B cell (primary cell): ENCODE data around the gene AIRE. TPM values are rescaled to one million over a fixed set of nuclear protein-coding genes. Genes with fewer than 3 reads are reported as not detected.

Experiments
- ATAC-seq: fragments of 200-7000 bp; cut with Tn5 transposase; one replicate; pipeline ENCODE4 v1.10.0; 2021; ENCODE audit warnings: low read depth, mild to moderate bottlenecking, moderate number of reproducible peaks, moderate library complexity
- CTCF ChIA-PET: fragments of 350-600 bp; sonication (Branson Sonifier 250); formaldehyde crosslinking; loops from one replicate; lab custom pipeline; 2021; ENCODE audit warnings: antibody characterized with exemption, inconsistent platforms; lab: Charles Lee
- POLR2A ChIA-PET: fragments of 350-600 bp; sonication (Branson Sonifier 250); formaldehyde crosslinking; loops from one replicate; lab custom pipeline; 2021; ENCODE audit warnings: antibody characterized with exemption; lab: Charles Lee
- DNase-seq: peaks from one replicate; pipeline ENCODE4 v3.0.0; 2013
- H2AFZ ChIP-seq: 2 replicates; pipeline ENCODE4 v1.6.1; 2012; ENCODE audit warnings: mild to moderate bottlenecking, low read depth, low read length; ENCODE audit not compliant: insufficient read depth, poor library complexity, severe bottlenecking
- H3K27ac ChIP-seq, 2 donors: 1 replicate in 1 of 2; 2 replicates in 1 of 2; pipeline ENCODE4 v1.5.1; 2012 to 2013; ENCODE audit warnings: low read length in 2 of 2, mild to moderate bottlenecking in 2 of 2, moderate library complexity in 1 of 2
- H3K27me3 ChIP-seq, 4 experiments: fragments of 200-600 bp in 1 of 4; sonication (generic) in 1 of 4; replicated peaks in 1 of 4; 1 replicate in 2 of 4; 2 replicates in 2 of 4; pipeline versions ENCODE4 v1.6.1 to v1.7.0; 2013 to 2016; ENCODE audit warnings: low read length in 3 of 4, mild to moderate bottlenecking in 2 of 4, mixed read lengths in 1 of 4, moderate library complexity in 1 of 4; ENCODE audit not compliant: insufficient read depth in 4 of 4, control insufficient read depth in 3 of 4; ENCODE audit errors: control extremely low read depth in 1 of 4
- H3K36me3 ChIP-seq, 2 experiments: replicated peaks in 1 of 2; 1 replicate in 1 of 2; 2 replicates in 1 of 2; pipeline versions ENCODE4 v1.6.1 to v1.7.1; 2013; ENCODE audit warnings: low read length in 1 of 2; ENCODE audit not compliant: insufficient read depth in 2 of 2, control insufficient read depth in 1 of 2; ENCODE audit errors: control extremely low read depth in 1 of 2, extremely low read depth in 1 of 2
- H3K4me1 ChIP-seq, 2 donors: fragments of 200-600 bp in 1 of 2; sonication (generic) in 1 of 2; 1 replicate in 1 of 2; 2 replicates in 1 of 2; pipeline versions ENCODE4 v1.5.1 to v1.6.1; 2013 to 2017; ENCODE audit warnings: low read length in 2 of 2; ENCODE audit not compliant: control insufficient read depth in 2 of 2, insufficient read depth in 2 of 2
- H3K4me2 ChIP-seq: replicated peaks from 2 replicates; pipeline ENCODE3; 2012; ENCODE audit warnings: mild to moderate bottlenecking, low read depth, low read length; ENCODE audit not compliant: poor library complexity, severe bottlenecking
- H3K4me3 ChIP-seq, 5 experiments: fragments of 200-600 bp in 1 of 5; sonication (generic) in 1 of 5; 1 replicate in 3 of 5; 2 replicates in 2 of 5; pipeline versions ENCODE4 v1.5.1 to v1.7.0; 2011 to 2016; ENCODE audit warnings: low read length in 4 of 5, mild to moderate bottlenecking in 4 of 5, low read depth in 2 of 5, control low read depth in 1 of 5, moderate library complexity in 1 of 5; ENCODE audit not compliant: insufficient read depth in 1 of 5; ENCODE audit errors: control extremely low read depth in 1 of 5, extremely low read depth in 1 of 5
- H3K79me2 ChIP-seq: fragments of 200-600 bp; sonication (generic); one replicate; pipeline ENCODE4 v1.6.0; 2016; ENCODE audit warnings: low read length; ENCODE audit not compliant: control insufficient read depth, insufficient read depth
- H3K9ac ChIP-seq: fragments of 200-600 bp; sonication (generic); 2 replicates; pipeline ENCODE4 v1.6.1; 2017; ENCODE audit warnings: mild to moderate bottlenecking, low read length, moderate library complexity
- H3K9me3 ChIP-seq, 3 donors: one replicate each; pipeline versions ENCODE4 v1.6.1 to v1.7.1; 2013; ENCODE audit warnings: low read length in 2 of 3; ENCODE audit not compliant: control insufficient read depth in 2 of 3, insufficient read depth in 1 of 3; ENCODE audit errors: control extremely low read depth in 1 of 3
- H4K20me1 ChIP-seq: 2 replicates; pipeline ENCODE4 v1.6.0; 2012; ENCODE audit warnings: mild to moderate bottlenecking, low read length; ENCODE audit not compliant: insufficient read depth, control insufficient read depth, poor library complexity, severe bottlenecking
- H3K27ac Mint-ChIP-seq: one replicate; pipeline ENCODE4 v1.8.0; 2021; ENCODE audit warnings: mixed read lengths
- H3K27me3 Mint-ChIP-seq: one replicate; pipeline ENCODE4 v1.8.0; 2021; ENCODE audit warnings: mixed read lengths
- H3K4me1 Mint-ChIP-seq: one replicate; pipeline ENCODE4 v1.8.0; 2021; ENCODE audit warnings: mixed read lengths
- H3K4me3 Mint-ChIP-seq: one replicate; pipeline ENCODE4 v1.8.0; 2021; ENCODE audit warnings: mixed read lengths
- H3K9me3 Mint-ChIP-seq: one replicate; pipeline ENCODE4 v1.8.0; 2022; ENCODE audit warnings: mixed read lengths; ENCODE audit not compliant: insufficient read depth
- EZH2 ChIP-seq: IDR thresholded peaks from 2 replicates; pipeline ENCODE4 v1.6.1; 2012; ENCODE audit warnings: borderline replicate concordance, low read depth, mild to moderate bottlenecking, moderate library complexity, low read length; ENCODE audit not compliant: insufficient read depth, poor library complexity, severe bottlenecking
- WGBS: methylation state at CpG from one replicate; pipeline ENCODE4 v1.1.5; 2013; ENCODE audit warnings: missing lambda C conversion rate; ENCODE audit not compliant: insufficient coverage; 5-methylcytosine and 5-hydroxymethylcytosine counted together
- intact Hi-C: fragments of 100-400 bp; cut with micrococcal nuclease; formaldehyde crosslinking; loops from one replicate; pipeline ENCODE4 v1.10.0; 2022
- polyA plus RNA-seq: library from polyadenylated mRNA; depleted of rRNA; stranded (reverse); fragments of >200 nt; gene quantifications from 2 replicates; pipeline ENCODE4 v1.2.3, GENCODE V29; 2012
- total RNA-seq, 2 donors: library from RNA; stranded (reverse); fragments of 120-200 nt in 1 of 2; gene quantifications; 1 replicate in 1 of 2; 2 replicates in 1 of 2; pipeline versions ENCODE4 v1.2.3 to v1.2.4, GENCODE V29; 2013 to 2022
- TF ChIP-seq, protein P1 (sequence below): fragments of 200-600 bp; IDR thresholded peaks from one replicate; pipeline ENCODE4 v1.8.0; 2022; ENCODE audit warnings: antibody characterized with exemption, mild to moderate bottlenecking

Gene AIRE
- total and polyA plus RNA-seq, 2 donors (not counting 1 experiment from before 2014, with no cell fraction given): 0.37 TPM; not detected in 1

GRCh38 chr21:44299085-44299457 lies 13.4 kb downstream of the AIRE start:
- peak overlapping the region; percentile 73 for H2AFZ ChIP-seq
- 0% methylated on average over 1 of the region's 10 CpGs for WGBS
- H3K27me3 ChIP-seq: no peaks in the 10 kb centered on the region
- POLR2A ChIA-PET: interaction anchor here (0.6 kb wide), 3 partner anchors 40 to 380 kb away, joined by 4 to 7 read pairs (median 5); no protein-coding TSS in a partner anchor
- H4K20me1 ChIP-seq: peaks cover 36% of the 10 kb centered on the region
- H3K9ac ChIP-seq: peak overlapping the region; percentile 79
- DNase-seq (no peak), ATAC-seq (peak; percentile 1)
- Mint-ChIP-seq H3K4me3 (peak overlapping the region; percentile 91), H3K27ac (peak overlapping the region; percentile 97), H3K9me3 (no peaks in the 10 kb centered on the region), H3K27me3 (no peaks in the 10 kb centered on the region), H3K4me1 (peaks cover 69% of the 10 kb centered on the region)
- TF ChIP-seq, protein P1, sequence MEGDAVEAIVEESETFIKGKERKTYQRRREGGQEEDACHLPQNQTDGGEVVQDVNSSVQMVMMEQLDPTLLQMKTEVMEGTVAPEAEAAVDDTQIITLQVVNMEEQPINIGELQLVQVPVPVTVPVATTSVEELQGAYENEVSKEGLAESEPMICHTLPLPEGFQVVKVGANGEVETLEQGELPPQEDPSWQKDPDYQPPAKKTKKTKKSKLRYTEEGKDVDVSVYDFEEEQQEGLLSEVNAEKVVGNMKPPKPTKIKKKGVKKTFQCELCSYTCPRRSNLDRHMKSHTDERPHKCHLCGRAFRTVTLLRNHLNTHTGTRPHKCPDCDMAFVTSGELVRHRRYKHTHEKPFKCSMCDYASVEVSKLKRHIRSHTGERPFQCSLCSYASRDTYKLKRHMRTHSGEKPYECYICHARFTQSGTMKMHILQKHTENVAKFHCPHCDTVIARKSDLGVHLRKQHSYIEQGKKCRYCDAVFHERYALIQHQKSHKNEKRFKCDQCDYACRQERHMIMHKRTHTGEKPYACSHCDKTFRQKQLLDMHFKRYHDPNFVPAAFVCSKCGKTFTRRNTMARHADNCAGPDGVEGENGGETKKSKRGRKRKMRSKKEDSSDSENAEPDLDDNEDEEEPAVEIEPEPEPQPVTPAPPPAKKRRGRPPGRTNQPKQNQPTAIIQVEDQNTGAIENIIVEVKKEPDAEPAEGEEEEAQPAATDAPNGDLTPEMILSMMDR: no peak
- TF ChIP-seq EZH2: no peak
- H3K9me3 ChIP-seq: peaks cover 0 to 3% (median 0%) of the 10 kb centered on the region in 3 donors
- H3K4me1 ChIP-seq: peaks cover 76 to 88% of the 10 kb centered on the region in 2 donors
- H3K4me2 ChIP-seq: peak overlapping the region; percentile 98
- H3K36me3 ChIP-seq: no peaks in the 10 kb centered on the region
- H3K4me3 ChIP-seq: peak overlapping the region; percentile 0 to 82 (median 72)
- CTCF ChIA-PET: interaction anchor here (0.6 to 1.2 kb wide), 2 partner anchors 209 to 223 kb away, joined by 3 to 6 read pairs; no protein-coding TSS in a partner anchor
- intact Hi-C loops: loop anchor here (1.0 kb wide), 1 partner anchor 40 kb away; the partner anchor contains the start of gene CFAP410
- H3K79me2 ChIP-seq: peaks cover 39% of the 10 kb centered on the region
- H3K27ac ChIP-seq: peak overlapping the region; percentile 91 to 94
